DMS79 treated with DMSO at 0.1 percent for 48 hours (cell line): ENCODE measurements around the gene AXDND1.
"Not testable (repeated sequence)": the region's sequence is repeated elsewhere in the genome, so short reads cannot be mapped to it uniquely, and the experiment has no call there.

Experiments
- DNase-seq: peaks from one replicate; lab custom pipeline; 2025; lab: John Stamatoyannopoulos, UW

The AXDND1 gene

DNA sequence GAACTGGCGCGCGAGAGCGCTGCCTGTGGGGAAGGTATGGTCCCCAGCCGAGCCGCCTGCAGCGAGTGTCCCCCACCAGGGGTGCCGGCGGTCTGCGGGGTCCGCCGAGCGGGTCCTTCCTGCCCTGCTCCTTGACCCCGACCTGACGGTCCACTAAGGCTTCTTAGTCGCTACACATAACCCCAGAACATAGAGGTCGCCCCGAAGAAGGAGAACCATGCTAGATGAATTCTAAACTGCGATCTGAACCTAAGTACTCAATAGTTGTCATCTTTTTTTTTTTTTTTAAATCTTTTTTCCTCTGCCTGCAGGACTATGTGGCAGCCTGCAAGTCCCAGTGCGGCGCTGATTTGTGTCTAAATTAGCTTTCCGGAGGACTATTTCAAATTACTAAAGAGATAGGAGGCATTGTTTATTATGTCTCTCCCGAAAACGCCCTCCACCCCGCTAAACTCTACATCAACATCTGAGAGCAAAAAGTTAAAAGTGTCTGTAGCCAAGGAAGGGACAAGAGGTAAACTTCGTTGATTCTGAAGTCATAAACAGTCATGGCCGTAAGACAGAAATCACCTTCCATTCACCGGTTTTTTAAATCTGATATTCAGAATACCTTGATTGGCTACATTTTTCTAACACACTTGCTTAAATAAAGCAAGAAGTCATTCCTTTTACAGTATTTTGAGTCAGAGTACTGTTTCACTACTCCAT is 476 bp downstream of the AXDND1 start:
- DNase-seq = no peak

DNA sequence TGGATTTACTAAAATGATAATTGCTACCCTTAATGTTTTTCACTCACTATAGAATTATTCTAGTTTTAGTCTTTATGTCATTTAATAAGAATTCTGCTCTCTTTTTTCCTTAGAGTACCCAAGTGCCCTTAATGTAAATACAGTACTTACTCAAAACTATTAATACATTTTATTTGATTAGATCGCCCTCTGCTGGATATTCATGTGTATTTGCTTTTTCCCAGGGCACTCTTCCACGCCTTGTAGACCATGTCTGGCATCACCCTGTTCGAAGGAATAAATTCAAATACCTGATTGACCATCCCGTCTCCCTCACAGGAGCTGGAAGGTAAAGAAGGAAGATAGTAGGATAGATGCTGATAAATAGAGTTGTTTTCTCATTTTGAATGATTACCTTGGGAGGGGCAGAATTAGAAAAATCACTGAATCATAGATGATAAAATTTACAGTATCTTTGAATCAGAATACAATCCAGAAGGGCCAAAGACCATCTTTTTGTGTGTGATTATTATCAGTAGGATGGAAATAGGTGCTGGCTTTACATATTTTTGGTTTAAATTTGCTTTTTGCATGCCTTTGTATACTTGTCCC is 4.1 kb downstream of the AXDND1 start:
- peak; percentile 81 for DNase-seq

GRCh38 chr1:179372160-179372559 is 6.4 kb downstream of the AXDND1 start:
- no peak for DNase-seq

DNA sequence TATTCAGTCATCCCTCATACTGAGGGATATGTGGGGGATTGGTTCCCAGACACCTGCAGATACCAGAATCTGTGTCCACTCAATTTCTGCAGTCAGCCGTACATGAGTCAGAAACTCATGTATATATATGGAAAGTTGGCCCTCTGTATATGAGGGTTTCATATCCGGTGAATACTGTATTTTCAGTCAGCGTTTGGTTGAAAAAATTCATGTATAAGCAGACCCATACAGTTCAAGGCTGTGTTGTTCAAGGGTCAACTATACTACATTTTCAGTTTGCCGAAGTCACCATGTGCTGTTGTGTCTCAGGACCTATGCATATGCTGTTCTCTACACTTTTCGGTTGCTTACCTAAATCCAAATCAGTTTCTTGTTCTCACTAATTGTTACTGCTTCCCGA is 10.5 kb downstream of the AXDND1 start:
- DNase-seq = no peak

DNA sequence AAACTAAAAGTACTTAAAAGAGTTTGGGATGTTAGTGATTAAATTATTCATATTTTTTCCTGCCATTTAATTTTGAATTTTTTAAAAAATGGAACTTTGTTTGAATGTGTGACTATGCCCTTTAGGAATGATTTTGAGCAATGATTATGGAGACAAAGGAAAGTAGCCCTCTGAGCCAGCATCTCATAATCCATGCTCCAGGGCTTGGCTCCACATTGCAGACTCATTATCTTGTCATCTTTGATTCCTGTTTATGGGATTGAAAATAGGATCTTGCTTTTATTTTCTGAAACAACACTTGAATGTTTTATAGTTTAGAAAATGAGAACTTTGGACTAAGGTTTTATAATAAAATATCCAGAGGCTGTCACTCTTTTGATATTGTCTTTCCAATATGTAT is 14.5 kb downstream of the AXDND1 start:
- DNase-seq = no peak

- DNase-seq = no peak
These were observed 18.3 kb downstream of the AXDND1 start for GRCh38 chr1:179384027-179384426.

- no peak for DNase-seq
These were observed 19.7 kb downstream of the AXDND1 start for GRCh38 chr1:179385510-179385909.

GRCh38 chr1:179393721-179394120 is 27.9 kb downstream of the AXDND1 start:
- no peak for DNase-seq

DNA sequence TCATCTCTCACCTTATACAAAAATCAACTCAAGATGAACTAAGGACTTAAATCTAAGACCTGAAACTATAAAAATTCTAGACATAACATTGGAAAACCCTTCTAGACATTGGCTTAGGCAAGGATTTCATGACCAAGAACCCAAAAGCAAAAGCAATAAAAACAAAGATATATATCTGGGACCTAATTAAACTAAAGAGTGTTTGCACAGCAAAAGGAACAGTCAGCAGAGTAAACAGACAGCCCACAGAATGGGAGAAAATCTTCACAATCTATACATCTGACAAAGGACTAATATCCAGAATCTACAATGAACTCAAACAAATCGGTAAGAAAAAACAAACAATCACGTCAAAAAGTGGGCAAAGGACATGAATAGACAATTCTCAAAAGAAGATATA is 33.6 kb downstream of the AXDND1 start:
- not testable (repeated sequence) for DNase-seq

GRCh38 chr1:179417760-179418159 is 52.0 kb downstream of the AXDND1 start:
- DNase-seq = not testable (repeated sequence)

DNA sequence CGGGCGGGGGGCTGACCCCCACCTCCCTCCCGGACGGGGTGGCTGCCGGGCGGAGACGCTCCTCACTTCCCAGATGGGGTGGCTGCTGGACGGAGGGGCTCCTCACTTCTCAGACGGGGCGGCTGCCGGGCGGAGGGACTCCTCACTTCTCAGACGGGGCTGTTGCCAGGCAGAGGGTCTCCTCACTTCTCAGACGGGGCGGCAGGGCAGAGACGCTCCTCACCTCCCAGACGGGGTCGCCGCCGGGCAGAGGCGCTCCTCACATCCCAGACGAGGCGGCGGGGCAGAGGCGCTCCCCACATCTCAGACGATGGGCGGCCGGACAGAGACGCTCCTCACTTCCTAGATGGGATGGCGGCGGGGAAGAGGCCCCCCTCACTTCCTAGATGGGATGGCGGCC is 52.9 kb downstream of the AXDND1 start:
- DNase-seq = not testable (repeated sequence)

DNA sequence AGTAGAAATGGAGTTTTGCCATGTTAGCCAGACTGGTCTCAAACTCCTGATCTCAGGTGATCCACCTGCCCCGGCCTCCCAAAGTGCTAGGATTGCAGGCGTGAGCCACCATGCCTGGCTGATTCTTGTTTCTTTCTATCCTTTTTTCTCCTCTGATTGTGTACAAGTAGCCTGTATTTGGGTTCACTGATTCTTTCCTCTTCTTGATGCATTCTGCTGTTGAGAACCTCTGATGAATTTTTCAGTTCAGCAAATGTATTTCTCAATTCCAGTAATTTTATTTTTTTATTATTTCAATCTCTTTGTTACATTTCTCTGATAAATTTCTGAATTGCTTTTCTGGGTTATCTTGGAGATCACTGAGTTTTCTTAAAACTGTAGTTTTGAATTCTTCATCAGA is 58.8 kb downstream of the AXDND1 start:
- no peak for DNase-seq

DNA sequence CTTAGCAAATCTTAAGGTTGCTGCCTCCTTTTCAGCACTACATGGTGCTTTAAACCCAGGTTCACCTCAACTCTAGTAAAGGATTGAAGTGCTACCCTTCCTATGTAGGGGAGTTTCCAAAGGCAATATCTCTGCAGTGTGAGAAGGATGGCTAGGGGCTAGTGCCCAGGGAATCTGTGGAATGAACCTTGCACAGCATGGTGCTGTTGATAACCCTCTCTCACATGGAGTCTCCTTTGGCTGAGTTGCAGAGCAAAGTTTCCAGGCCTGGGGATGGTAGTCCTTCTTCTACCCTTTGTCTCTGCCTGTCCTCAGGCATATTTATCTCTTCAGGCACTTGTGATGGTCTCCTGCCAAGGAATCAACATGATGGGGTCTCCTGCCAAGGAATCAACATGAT is 59.4 kb downstream of the AXDND1 start:
- no peak for DNase-seq

DNA sequence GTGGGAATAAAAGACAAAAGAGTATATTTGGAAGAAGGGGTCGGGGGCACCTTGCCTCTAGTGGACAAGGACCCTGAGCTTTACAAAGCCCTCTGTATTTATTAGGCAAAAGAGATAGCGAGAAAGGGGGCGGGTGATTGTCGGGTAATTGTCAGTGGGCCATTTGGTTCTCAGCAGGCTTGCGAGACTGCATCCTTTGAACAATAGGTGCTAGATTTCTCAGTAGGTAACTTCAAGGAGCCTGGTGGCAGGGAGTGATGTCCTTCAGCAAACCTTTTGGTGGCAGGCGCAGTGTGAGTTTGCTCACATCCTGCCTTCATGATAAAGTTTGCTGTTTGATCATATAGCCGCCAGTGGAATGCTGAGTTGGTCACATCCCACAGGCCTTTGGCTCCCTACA is 71.4 kb downstream of the AXDND1 start:
- DNase-seq = no peak

- not testable (repeated sequence) for DNase-seq
These were observed 73.9 kb downstream of the AXDND1 start for GRCh38 chr1:179439646-179440045.

- DNase-seq = not testable (repeated sequence)
These were observed 74.5 kb downstream of the AXDND1 start for GRCh38 chr1:179440301-179440700.

DNA sequence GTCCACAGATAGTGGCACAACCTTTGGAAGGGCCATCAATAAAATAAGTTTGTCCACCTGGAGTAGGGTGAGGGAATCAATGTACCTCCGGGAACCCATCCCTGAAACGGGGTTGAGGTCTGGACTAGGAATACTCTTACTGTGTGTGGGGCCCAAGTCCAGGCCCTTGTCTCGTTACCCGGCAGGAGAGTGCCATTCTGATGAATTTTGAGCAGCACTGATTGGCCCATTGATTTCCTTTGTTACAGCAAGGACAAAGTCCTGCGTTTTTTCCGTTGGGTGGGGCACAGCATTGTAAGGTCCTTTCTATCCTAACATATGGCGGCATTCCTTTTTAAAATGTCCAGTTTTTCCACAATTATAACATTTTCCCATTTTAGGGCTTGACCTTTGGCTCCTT is 75.2 kb downstream of the AXDND1 start:
- DNase-seq = no peak

GRCh38 chr1:179441501-179441900 is 75.7 kb downstream of the AXDND1 start:
- no peak for DNase-seq

GRCh38 chr1:179442846-179443245 is 77.1 kb downstream of the AXDND1 start:
- not testable (repeated sequence) for DNase-seq

GRCh38 chr1:179445593-179445992 is 79.8 kb downstream of the AXDND1 start:
- no peak for DNase-seq

- DNase-seq = no peak
These were observed 81.7 kb downstream of the AXDND1 start for GRCh38 chr1:179447489-179447888.

- DNase-seq = no peak
These were observed 82.8 kb downstream of the AXDND1 start for GRCh38 chr1:179448437-179449149.

GRCh38 chr1:179459606-179460206 is 93.9 kb downstream of the AXDND1 start:
- DNase-seq = not testable (repeated sequence)
